Stimulated activated CD8-positive, alpha-beta memory T cell treated with anti-CD3 and anti-CD28 coated beads, Interleukin-7, amount 100 ng/mL, for 4 hours (primary cell): ENCODE results near the gene ELF4.

Experiments
- DNase-seq, 2 donors: peaks; one replicate each; pipeline ENCODE4 v3.0.0-alpha.2; 2020; ENCODE audit warnings: low read depth in 2 of 2

The ELF4 gene

DNA sequence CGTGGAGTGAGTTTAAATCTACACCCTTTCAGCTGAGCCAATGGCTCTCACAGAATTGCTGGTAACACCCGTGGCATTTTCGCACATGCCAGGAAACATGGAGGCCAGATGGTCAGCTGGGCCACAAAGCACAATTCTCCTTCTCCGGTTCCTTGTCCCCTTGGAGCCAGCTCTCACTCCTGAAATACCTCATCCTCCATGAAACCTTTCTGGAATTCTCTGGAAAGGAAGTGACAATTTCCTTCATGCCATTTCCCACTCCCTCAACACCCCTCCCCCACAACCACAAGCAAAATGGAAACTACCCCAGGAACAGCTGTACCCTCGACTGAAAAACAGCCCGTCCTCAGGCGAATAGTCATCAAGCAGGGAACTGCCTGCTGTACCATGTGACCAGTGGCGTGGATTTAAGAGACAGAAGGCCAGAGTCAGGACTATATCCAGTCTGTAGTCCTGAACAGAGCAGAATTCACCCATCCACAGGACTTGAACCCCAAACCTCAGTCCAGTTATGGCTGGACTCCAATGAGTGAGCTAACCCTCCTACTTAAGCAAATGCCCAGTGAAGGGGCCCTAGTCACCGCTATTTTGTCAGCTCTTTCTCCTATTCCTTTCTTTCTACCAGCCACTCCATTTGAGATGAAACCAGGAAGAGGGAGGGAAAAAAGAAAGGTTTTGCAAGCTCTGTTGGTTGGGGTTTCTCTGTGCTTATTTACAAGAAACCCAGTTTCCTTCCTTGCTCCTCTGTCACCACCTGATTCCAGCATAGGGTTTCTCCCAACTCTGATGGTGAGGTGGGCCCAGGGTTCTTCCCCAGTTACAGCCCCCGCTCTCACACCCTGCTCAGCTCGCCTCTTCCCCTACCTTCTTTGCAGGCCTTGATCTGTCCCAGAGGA, 24.5 kb downstream of the ELF4 start:
- DNase-seq, result no peak

DNA sequence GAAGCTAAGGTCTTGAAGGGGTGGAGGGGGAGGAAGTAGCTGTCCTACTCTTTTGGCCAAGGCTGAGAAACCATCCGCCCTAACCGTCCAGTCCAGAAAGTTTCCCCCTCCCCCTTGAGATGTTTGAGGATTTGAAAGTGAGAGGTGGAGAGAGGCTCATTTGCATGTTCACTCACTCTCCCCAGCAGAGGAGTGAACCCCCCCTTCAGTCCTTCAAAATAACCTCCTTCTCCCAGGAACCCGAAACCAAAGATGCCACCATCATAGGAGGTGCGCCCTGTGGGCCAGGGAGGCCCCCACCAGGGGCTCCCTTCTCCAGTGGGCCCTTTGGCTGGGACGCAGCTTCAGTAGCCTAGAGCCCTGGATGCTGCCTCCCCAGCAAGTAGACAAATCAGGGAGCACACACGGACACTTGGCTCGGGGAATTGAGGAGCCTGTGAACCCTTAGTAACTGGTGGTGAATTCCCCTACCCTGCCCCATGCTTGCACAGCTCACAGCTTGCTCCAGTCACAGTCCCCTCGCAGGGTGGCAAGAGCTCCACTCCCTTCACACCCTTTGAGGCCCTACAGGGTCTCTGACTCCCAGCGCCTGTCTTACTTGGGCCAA, 25.6 kb downstream of the ELF4 start:
- no peak for DNase-seq

DNA sequence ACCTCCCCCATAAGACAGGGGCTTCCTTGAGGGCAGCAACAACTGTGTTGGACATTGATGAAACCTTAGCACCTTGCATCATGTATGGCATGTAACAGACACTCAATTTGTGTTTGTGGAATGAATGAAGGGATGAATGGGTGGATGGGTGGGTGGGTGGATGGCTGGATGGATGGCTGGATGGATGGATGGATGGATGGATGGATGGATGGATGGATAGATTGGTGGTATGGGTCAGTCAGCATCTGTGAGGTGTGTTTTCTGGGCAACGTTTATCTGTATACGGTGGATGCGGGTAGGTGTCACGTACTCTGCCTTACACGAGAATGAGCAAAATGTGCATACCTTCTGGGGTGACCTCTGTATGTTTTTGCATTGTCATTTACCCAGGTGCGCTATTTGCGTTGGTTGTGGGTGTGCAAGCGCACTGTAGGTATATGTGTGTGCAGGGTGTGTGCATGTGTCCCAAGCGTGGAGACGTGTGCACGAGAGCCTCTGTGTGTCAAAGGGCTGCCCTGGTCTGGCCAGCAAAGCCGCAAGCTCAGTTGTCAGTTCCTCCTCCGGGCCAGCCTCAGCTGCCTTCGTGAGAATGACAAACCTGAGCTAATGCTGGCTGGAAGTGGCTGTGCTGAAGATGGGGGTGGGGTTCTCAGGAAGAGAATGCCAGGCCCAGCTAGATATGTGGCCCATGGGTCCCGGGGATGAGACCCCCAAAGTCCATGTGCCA, 26.5 kb downstream of the ELF4 start:
- DNase-seq, result no peak

DNA sequence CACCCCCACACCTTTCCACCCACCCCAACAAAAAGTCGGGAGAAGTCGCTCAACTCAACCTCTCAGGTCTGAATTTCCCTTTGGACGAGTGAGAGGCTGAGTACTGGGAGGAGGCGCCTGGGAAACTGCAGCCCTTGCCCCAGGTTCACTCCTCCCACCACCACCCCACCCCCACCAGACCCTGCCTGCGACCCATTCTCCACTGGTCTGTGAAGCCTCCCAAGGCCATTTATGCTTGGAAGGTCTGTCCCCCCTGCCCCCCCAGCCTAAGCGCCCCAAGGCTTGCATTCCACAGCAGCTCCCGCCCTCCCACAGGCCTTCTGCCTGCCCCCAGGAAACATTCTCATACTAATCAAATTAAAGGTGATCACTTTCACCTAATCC, 27.2 kb downstream of the ELF4 start:
- no peak for DNase-seq

DNA sequence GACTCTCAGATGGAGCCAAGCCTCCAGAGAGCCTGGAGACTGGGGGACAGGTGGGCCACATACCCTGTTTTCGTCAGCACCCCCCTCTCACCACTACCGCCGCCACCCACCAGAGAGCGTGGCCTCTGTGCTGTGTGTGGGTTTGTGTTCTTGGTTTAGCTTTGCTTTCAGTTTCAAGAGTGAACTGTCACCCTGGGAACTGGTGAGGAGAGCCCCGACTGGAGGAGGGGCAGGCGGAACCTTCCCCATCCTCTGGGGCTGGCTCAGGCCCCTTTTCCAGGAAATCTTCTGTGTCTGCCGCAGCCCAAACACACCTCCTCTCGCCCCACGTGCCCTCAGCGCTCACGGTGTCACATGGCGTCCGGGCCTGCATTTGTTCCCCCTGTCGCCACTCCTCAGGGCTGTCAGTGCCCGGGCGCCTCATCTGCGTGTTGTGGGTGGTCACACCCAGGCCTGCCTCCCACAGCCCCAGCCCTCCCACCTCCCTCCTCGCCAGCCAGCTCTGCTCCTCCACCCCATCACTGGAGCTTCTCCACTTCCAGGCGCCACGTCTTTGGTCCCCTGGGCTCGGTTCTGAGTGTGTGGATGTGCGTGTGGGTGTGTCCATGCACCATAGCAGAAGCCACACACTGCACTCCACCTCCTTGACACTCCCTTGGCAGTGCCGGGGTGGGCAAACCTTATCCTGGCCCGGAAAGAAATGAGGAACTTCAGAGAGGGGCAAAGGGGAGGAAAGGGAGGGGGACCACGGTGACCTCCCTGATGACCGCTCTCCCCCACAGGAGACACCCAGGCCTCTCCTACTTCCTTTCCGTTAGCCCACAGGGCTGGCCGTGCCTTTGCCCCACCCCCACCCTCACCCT, 27.8 kb downstream of the ELF4 start:
- peak; percentile 73 to 76 for DNase-seq

DNA sequence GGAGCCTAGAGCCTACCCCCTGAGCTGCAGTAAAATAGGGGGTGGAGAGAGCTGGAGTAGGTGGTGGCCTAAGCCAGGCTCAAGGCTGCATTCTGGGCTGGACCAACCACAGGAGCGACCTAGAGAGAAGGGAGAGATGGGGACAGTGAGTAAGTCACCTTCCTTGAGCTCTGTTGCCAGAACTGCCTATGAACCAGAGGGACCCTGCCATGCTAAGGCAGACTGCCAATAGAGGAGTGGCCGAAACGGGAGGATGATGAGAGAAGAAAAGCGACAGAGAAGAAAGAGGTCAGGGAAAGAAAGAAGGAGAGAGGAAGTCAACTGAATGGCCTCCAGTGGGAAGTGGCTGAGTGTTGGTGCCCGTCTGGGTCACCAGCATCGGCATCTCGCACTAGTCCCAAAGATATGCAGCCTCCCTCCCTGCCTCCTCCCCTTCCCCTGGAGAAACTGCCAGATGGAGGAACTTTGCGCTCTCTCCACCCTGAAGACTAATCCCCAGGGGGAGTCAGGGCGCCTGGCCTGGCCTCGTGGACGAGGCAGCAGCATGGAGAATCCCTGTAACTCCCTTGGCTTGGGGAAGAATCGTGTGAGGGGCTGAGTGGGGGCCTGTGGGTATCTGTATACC, 28.8 kb downstream of the ELF4 start:
- DNase-seq, result no peak

DNA sequence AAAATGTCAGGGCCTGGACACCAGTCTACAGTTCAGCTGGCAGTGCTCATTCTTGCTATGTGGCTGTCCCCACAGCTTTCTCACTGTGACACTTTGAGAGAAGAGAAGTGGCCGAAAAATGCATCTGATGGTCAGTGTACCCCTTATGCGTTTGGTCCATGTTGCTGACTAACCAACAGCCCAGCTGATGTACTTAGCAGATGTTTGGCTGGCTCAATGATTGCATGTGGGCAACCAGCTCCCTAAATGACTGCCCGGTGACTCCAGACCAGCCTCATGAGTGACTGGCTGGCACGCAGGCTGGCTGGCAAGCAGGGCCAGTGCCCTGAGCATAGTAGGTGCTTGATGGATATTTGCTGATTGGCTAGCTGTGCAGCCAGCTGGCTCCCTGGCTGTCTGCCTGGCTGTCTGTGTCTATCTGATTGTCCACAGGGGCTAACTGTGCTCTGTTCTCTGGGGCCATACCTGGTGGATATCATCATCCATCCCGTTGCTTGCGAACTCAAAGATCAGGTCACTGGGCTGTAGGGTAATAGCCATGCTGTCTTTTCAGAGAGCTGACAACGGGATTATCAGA, 29.4 kb downstream of the ELF4 start:
- DNase-seq, result no peak

DNA sequence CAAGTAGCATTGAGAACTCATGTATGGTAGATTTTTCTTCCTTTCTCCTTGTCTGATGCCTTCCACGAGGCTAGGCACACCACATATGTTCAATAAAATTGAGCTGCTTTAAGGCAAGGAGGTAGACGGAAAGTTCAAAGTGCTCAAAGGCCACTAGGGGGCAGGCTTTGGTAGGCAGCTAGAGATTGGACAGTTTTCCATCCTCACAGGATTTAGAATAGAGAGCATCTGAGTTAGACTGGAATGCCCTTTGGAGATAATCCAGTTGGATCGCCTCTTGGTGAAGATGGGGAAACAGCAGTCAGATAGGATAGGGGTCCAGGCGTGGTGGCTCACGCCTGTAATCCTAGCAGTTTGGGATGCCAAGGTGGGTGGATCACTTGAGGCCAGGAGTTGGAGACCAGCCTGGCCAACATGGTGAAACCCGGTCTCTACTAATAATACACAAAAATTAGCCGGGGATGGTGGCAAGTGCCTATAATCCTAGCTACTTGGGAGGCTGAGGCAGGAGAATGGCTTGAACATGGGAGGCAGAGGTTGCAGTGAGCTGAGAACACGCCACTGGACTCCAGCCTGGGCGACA, 30.4 kb downstream of the ELF4 start:
- peak in 1 of 2 donors; percentile 28 for DNase-seq

DNA sequence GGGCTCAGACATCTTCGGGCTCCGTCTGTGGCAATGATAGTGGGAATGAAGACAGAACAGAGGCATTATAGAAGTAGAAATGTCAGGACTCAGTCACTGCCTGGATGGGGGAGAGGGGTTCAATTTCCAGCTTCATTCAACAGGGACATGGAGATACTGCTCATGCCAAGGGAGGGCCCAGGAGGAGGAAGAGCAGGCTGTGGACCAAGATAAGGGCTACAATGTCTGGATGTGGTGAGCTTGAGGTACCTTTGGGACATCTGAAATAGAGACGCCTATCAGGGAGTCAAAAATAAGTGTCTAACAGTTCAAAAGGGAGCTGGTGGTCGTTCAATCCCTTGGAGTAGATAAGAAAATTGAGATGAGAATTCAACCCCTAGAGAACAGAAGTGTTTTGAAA, 34.5 kb downstream of the ELF4 start:
- DNase-seq, result no peak

DNA sequence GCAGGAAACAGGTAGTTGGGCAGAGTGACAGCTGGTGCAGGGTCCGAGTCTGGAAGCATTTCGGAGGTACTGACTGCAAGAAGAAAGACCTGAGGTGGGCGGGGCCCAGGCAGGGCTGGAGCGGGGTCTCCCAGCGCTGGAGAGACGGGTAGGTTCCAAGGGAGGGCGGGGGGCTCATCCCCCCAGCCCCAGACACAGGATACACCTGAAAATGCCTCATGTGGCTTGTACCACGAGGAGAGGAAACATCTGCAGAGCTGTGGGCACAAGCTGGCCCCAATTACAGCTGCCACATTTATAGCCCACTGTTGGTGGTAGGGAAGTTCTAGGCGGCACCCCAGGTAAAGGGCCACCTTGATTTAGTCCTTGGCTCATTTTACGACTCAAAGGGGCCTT, 38.0 kb downstream of the ELF4 start:
- DNase-seq, result no peak

DNA sequence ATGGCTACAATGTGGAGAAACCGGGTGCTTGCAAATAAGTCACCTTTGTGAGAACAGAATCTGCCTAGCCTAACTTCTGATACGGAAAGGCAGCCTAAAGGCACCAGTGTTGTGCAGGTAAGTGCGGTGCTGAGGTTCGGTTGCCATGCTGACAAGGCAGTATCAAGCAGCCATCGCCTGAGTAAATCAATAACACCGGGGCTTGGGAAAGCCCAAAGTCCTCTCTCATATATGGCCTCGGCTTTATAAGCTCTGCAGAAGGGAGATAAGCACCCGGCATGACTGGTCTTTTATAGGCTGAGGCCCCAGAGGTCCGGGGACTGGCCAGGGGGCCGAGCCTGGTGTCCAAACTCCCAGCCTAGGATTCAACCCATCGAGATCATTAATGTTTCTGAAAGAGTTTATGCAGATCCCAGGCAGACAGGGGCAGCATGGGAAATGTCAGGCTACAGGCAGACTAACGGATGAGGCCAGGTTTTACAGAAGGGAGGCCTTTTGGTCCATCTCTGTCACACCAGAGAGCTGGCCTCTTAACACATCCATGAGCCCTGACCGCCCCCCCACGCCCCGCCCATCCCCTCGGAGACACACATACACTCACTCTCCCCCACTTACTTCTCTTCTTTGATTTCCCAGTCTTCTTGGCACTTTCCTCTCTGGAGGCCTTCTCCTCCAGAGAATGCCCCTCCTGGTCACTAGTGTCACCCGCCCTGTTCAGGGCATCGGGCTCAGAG, 38.5 kb downstream of the ELF4 start:
- DNase-seq, result no peak

DNA sequence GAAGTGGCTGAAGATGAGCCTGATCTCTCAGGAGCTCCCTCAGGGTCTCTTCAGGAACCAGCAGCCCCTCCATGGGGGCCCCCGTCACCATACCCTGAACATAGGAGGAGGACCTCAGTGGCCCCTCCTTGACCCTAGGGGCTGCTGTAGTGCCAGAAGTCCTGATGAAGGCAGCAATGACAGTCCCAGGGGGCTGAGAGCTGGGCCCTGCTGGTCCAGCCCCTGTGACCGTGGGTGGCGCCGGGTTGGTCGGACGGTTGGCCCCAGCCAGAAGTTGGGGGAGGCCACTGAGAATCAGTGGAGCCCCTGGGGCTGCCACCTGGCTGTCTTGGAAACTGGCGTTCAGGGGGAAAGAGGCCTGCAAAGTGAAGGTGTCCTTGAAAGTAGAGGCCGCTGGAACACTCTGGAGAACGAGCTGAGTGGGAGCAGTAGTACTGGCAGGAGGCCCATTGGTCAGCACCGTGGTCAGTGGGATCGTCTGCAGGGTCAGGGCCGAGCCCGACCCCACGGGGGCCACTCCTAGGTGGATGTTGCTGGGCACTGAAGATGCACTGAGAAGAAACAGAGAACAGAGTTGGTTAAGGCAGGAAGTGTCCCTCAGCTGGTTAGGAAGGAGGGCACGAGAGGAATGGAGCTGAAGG, 43.2 kb downstream of the ELF4 start:
- no peak for DNase-seq

DNA sequence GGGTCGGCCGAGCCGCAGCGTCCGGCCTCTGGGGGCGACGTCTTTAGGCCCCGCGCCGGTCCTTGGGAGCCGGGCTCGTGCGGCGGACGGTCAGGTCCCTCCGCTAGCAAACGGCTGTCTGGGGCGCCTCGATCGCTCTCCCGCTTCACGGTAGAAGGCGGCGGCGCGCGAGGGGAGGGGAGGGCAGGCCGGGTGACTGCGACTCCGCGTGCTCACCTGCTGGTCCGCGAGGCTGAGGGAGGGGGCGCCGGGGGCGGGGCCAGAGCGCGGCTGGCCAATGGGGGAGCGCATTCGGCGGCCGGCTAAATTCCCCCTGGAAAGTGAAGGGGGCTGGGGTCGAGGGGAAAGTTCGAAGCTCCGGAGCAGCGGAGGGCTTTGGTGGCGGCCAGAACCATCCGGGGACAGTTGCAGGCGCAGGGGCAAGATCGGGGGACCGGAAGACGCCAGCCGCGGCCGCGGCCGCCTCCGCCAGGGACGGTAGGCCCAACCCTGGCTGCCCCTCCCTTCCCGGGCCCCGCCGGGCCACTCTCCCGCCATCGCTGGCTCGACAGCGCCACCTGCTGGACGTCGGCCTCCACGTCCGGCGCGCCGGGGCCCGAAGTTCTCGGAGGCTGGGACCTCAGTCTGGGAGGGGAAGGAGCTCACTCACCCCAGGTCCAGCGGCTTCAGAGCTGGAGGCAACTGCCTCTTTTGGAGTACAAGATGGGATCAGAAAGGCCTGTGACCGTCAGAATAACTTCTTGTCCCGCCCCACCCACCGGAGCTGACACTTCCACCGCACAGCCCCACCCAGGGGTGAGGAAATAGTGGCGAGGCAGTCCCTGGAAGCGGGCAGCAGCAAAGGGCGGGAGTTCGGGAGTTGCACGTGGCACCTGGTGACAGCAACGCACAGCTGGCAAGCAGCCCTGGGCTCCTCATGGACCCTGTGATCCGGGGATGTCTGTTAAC, 49.9 kb downstream of the ELF4 start:
- peak; percentile 46 to 68 for DNase-seq

DNA sequence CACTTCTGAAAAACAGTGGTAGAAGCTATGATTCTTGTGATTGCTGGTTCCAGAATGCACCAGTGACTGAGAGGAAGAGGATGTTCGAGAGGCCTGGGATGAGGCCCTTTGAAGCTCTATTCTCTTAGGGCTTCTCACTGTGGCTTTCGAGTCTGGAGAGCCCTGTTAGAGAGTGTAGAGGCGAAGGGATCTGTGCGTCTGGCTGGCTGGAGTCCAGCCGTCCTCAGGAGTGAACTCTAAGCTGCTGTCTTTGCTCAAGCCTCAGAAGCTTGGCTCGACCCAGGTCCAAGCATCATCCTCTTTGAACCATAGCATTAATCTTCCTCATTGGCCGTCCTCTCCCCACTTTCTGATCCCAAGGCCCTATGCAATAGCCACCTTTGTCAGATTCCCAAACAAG, 51.6 kb downstream of the ELF4 start:
- no peak for DNase-seq

DNA sequence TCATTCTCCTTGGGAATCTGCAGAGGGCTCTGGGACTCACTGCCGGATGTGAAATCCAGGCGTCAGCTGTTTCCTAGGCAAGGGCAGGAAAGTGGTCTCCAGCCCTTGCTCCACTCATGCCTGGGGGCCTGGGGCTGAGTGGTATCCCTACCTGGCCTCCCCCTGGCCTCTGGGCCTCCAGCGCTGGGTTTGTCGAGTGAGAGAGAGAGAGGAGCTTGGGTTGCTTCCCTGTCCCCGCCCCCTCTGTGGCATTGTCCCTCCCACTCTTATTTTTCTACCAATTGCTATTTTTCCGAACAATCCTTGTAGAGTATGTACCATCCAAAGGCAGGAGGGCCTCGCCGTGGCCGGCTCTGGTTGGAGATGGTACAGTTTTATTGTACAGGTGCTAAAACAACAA, 53.1 kb downstream of the ELF4 start:
- DNase-seq, result no peak

DNA sequence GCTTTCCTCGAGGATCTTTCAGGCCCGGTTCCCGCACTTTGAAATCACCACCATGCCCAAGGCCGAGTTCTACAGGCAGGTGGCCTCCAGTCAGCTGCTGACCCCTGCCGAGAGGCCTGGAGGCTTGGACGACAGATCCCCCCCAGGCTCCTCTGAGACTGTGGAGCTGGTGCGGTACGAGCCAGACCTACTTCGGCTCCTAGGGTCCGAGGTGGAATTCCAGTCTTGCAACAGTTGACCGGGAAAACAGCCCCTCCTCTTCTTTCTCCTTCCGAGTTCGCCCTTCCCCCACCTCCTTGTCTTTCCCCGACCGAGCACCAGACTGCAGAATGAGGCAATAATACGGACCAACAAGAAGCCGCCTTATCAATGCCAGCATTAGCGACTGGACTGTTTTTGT, 54.4 kb downstream of the ELF4 start:
- DNase-seq, result no peak

DNA sequence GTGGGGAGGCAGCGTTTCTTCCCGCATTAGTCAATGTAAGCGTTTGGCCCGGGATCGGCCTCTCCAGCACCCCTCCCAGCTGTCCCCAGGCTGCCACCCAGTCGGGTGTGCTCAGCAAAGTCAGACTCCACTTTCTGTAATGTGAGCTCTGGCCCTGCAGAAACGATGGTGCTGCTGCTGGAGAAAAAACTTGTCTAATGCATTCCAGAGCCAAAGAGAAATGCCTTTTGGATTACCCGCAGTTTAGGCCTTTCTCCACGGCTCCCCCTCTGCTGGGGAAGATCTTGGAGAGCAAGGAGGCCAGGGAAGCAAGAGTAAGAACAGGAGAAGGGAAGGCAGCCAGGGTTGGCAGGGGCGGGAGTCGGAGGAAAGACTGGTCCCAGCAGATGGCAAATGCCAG, 55.2 kb downstream of the ELF4 start:
- no peak for DNase-seq

DNA sequence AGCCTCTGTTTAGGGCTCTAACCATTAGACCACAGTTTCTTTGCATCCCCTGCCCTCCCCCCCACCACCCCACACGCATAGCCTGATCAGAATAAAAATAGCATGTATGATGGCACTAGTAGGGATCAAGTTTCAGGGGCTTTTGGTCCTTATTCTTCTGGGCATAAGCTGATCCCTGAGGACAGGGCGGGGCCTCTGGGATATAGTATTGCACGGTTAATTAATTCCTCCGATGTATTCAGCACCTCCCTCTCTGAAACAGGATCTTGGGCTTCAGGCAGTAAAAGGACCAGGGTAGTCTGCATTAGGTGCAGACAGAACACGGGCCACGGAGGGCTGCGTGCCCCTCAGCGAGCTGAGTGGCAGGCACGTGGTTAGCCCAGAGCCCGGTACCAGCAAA, 57.1 kb downstream of the ELF4 start:
- DNase-seq, result no peak
